Mesodermal cell (in vitro differentiated cells): ENCODE measurements around the gene SMKR1.

Experiments used
- H3K27ac ChIP-seq: 2 replicates; pipeline ENCODE4 v1.7.0; 2013; ENCODE audit warnings: mild to moderate bottlenecking, low read depth, low read length, moderate library complexity; ENCODE audit not compliant: severe bottlenecking
- H3K36me3 ChIP-seq: 2 replicates; pipeline ENCODE4 v1.7.1; 2013; ENCODE audit warnings: mild to moderate bottlenecking, low read length, moderate library complexity; ENCODE audit not compliant: control insufficient read depth, insufficient read depth
- H3K4me1 ChIP-seq: one replicate; pipeline ENCODE4 v1.7.1; 2013; ENCODE audit warnings: mild to moderate bottlenecking, low read length; ENCODE audit not compliant: insufficient read depth, control insufficient read depth, poor library complexity, severe bottlenecking
- H3K4me3 ChIP-seq: 2 replicates; pipeline ENCODE4 v1.7.0; 2013; ENCODE audit warnings: low read length, control low read depth, mild to moderate bottlenecking; ENCODE audit not compliant: insufficient read depth, poor library complexity, severe bottlenecking; ENCODE audit errors: extremely low read depth
- H3K9me3 ChIP-seq: 2 replicates; pipeline ENCODE4 v1.7.1; 2013; ENCODE audit warnings: mild to moderate bottlenecking, low read length, moderate library complexity; ENCODE audit not compliant: control insufficient read depth
- WGBS, 2 experiments: methylation state at CpG; one replicate each; pipeline ENCODE4 v1.1.5; 2013; ENCODE audit warnings: missing lambda C conversion rate in 2 of 2; ENCODE audit not compliant: insufficient coverage in 2 of 2; 5-methylcytosine and 5-hydroxymethylcytosine counted together

SMKR1 gene

GRCh38 chr7:129502708-129503685, 666 bp downstream of the SMKR1 start:
- H3K4me3 ChIP-seq: peak overlapping the region; percentile 42
- no peaks in the 10 kb centered on the region for H3K36me3 ChIP-seq

GRCh38 chr7:129503725-129504124, 1.4 kb downstream of the SMKR1 start:
- Histone ChIP-seq H3K9me3 (no peaks in the 10 kb centered on the region), H3K27ac (no peak overlapping the region), H3K4me1 (no peaks in the 10 kb centered on the region), H3K4me3 (no peak overlapping the region), H3K36me3 (no peaks in the 10 kb centered on the region)
- 91 to 94% methylated on average over 6 to 7 of the region's 8 CpGs for WGBS, 2 experiments

More at GRCh38 chr7:129502708-129503685, 666 bp downstream of the SMKR1 start:
- Histone ChIP-seq H3K4me1 (no peaks in the 10 kb centered on the region), H3K9me3 (no peaks in the 10 kb centered on the region), H3K27ac (no peak overlapping the region)
- 19% methylated on average over 41 to 49 of the region's 58 CpGs for WGBS, 2 experiments

GRCh38 chr7:129512192-129512591, 9.9 kb downstream of the SMKR1 start:
- Histone ChIP-seq H3K4me1 (no peaks in the 10 kb centered on the region), H3K36me3 (no peaks in the 10 kb centered on the region), H3K27ac (no peak overlapping the region), H3K9me3 (no peaks in the 10 kb centered on the region), H3K4me3 (no peak overlapping the region)
- WGBS, 2 experiments: 88 to 96% methylated on average over 5 to 7 of the region's 8 CpGs

- 87 to 91% methylated on average over 8 to 9 of the region's 10 CpGs for WGBS, 2 experiments
- Histone ChIP-seq H3K9me3 (no peaks in the 10 kb centered on the region), H3K4me1 (no peaks in the 10 kb centered on the region), H3K4me3 (no peak overlapping the region), H3K27ac (no peak overlapping the region), H3K36me3 (no peaks in the 10 kb centered on the region)
Observed at GRCh38 chr7:129513546-129513945, 11.2 kb downstream of the SMKR1 start.

- H3K27ac ChIP-seq: no peak overlapping the region
- no peaks in the 10 kb centered on the region for H3K4me1 ChIP-seq
- no peaks in the 10 kb centered on the region for H3K9me3 ChIP-seq
- WGBS, 2 experiments: 43 to 65% methylated on average over 3 to 4 of the region's 4 CpGs
- no peaks in the 10 kb centered on the region for H3K36me3 ChIP-seq
- no peak overlapping the region for H3K4me3 ChIP-seq
Observed at GRCh38 chr7:129514683-129515082, 12.4 kb downstream of the SMKR1 start.

- Histone ChIP-seq H3K4me3 (no peak overlapping the region), H3K9me3 (no peaks in the 10 kb centered on the region), H3K36me3 (no peaks in the 10 kb centered on the region), H3K4me1 (no peaks in the 10 kb centered on the region), H3K27ac (no peak overlapping the region)
- WGBS, 2 experiments: 40 to 75% methylated on average over 1 to 2 of the region's 4 CpGs
Observed at GRCh38 chr7:129515381-129515780, 13.1 kb downstream of the SMKR1 start.

GRCh38 chr7:129517931-129518330, 15.6 kb downstream of the SMKR1 start:
- no peaks in the 10 kb centered on the region for H3K9me3 ChIP-seq

GRCh38 chr7:129519464-129519863, 17.1 kb downstream of the SMKR1 start:
- Histone ChIP-seq H3K4me3 (no peak overlapping the region), H3K4me1 (no peaks in the 10 kb centered on the region), H3K36me3 (no peaks in the 10 kb centered on the region), H3K27ac (no peak overlapping the region), H3K9me3 (no peaks in the 10 kb centered on the region)
- 56 to 59% methylated on average over 5 of the region's 5 CpGs for WGBS, 2 experiments

More at GRCh38 chr7:129517931-129518330, 15.6 kb downstream of the SMKR1 start:
- no peaks in the 10 kb centered on the region for H3K36me3 ChIP-seq
- no peak overlapping the region for H3K4me3 ChIP-seq
- H3K27ac ChIP-seq: no peak overlapping the region
- WGBS, 2 experiments: 91 to 97% methylated on average over 3 to 5 of the region's 6 CpGs
- no peaks in the 10 kb centered on the region for H3K4me1 ChIP-seq

GRCh38 chr7:129522088-129522970, 20.0 kb downstream of the SMKR1 start:
- WGBS, 2 experiments: 58 to 64% methylated on average over 29 of the region's 30 CpGs
- Histone ChIP-seq H3K27ac (no peak overlapping the region), H3K36me3 (no peaks in the 10 kb centered on the region), H3K4me1 (no peaks in the 10 kb centered on the region), H3K4me3 (no peak overlapping the region), H3K9me3 (no peaks in the 10 kb centered on the region)

GRCh38 chr7:129522971-129523340, 20.6 kb downstream of the SMKR1 start:
- H3K27ac ChIP-seq: no peak overlapping the region
- 7 to 66% methylated on average over 2 to 4 of the region's 5 CpGs for WGBS, 2 experiments
- H3K4me1 ChIP-seq: no peaks in the 10 kb centered on the region
- H3K4me3 ChIP-seq: no peak overlapping the region
- no peaks in the 10 kb centered on the region for H3K36me3 ChIP-seq
- no peaks in the 10 kb centered on the region for H3K9me3 ChIP-seq
